NCI-H146 (cell line): ENCODE measurements around the gene NUDT21.
"Not testable (repeated sequence)": the region's sequence is repeated elsewhere in the genome, so short reads cannot be mapped to it uniquely, and the experiment has no call there.

Source experiments
- DNase-seq: peaks from one replicate; lab custom pipeline; 2025; lab: John Stamatoyannopoulos, UW

The NUDT21 gene

DNA sequence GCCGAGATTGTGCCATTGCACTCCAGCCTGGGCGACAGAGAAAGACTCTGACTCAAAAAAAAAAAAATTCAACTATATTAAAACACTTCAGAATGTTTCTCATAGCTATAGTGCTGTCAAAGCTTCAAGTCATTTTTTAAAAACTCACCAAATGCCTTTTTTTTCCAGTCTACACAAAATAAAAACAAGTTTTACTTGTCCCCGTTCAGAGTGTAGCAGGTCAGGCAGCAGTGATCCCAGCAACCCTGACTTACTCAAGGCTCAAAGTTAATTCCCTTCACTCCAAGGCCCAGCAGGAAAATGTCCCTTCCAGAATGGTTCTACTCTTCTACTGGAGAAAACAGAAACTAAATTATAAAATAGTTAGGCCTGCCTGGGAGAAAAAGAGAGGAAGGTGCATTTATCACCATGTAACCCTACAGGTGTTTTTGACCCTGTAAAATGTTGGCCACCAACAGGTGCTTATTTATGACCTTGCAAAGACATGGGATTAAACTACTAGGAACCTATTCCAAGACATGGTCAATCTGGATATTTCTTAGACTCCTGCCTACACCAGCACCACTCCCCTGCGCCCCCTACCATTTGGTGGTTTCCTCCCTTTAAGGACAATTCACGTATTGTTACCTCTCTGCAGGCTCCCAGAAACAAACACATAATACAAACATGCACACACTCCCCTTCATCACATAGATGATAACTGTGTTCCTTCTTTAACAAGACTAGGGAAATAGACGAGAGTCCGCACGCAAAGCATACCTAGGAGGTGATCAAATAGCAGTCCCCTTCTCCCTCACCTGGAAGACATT, 31.2 kb downstream of the NUDT21 start:
- peak; percentile 10 for DNase-seq

DNA sequence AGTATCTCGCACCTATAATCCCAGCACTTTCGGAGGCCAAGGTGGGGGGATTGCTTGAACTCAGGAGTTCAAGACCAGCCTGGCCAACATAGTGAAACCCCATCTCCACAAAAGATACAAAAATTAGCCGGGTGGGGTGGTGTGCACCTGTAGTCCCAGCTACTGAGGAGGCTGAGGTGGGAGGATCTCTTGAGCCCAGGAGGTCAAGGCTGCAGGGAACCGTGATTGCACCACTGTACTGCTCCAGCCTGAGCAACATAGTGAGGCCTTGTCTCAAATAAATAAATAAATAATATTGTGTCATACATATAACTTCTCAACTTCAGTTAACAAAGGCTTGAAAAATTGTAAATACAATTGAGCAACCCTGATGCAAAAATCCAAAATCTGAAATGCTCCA, 34.0 kb downstream of the NUDT21 start:
- no peak for DNase-seq

DNA sequence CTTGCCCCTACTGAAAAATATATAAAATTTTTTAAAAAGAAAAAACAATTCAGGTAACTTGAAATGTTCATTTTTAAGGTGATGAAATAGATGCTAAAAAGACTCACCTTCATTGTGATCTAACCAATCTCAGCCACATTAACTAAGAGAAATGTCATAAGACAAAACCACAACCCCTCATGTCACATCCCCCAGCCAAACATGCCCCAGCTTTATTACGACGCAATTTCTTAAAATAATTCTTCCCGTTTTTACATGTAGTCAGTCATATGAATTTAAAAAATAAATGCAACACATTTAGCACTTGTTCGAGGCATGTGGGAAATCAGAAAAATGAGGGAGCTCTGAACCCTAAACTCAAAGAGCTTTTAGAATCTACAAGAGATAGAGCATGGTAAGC, 35.3 kb downstream of the NUDT21 start:
- no peak for DNase-seq

DNA sequence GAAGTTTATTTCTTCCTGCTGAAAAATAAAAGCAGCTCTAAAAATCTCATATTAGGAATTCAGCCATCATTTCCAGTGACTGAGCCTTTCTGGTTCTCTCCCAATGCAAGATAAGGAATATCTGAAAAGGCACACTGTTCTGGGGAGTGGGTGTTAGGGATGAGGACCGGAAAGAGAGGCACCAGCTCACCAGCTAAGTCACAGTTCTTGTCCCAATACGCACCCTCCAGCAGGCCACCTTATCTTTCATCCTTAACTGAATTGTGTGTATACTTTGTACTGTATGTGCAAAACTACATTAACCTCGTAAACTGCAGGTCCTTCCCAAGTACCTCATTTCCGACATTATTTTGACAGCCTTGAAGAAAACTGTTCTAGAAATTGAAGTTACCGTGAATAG, 36.8 kb downstream of the NUDT21 start:
- DNase-seq: no peak

DNA sequence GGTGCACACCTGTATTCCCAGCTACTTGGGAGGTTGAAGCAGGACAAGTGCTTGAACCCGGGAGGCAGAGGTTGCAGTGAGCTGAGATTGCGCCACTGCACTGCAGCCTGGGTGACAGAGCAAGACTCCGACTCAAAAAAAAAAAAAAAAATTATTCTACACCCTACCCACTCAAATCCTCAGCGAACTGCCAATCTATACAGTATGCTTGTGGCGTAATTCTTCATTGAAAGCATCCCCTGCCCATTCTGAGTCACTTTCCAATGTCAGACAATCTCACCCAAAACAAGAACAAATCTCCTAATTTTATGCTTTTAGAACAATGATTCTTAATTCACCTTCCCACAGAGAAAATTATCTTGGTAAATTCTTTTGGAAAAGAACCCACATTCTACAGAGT, 37.8 kb downstream of the NUDT21 start:
- DNase-seq: no peak

DNA sequence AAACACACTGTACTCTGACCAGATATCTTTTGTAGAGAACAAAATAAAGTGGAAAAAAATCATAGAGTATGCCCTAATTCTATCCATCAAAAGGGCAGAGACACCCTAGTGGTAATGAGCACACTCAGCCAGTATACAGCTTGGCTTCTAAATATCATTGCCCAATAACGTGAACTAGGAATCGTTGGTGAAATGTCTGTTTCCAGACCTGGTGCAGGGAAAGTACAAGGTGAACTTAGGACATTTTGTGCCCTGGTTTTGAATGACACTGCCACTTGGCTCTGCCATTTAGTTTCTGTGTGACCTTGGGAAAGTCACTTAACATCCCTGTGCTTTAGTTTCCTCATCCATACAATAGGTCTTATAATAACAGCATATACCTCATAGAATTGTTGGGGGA, 39.5 kb downstream of the NUDT21 start:
- DNase-seq: no peak

DNA sequence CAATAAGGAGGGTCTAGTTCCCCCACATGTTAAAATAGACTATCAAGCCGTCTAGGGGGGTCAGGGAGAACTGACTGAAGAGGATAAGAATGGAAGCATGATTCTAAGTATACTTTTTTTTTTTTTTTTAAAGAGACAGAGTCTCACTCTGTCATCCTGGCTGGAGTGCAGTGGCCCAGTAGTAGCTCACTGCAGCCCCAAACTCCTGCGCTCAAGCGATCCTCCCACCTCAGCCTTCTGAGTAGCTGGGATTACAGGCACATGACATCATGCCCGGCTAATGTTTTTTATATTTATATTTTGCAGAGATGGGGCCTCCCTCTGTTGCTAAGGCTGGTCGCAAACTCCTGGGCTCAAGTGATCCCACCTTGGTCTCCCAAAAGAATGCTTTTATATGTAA, 40.0 kb downstream of the NUDT21 start:
- no peak for DNase-seq

DNA sequence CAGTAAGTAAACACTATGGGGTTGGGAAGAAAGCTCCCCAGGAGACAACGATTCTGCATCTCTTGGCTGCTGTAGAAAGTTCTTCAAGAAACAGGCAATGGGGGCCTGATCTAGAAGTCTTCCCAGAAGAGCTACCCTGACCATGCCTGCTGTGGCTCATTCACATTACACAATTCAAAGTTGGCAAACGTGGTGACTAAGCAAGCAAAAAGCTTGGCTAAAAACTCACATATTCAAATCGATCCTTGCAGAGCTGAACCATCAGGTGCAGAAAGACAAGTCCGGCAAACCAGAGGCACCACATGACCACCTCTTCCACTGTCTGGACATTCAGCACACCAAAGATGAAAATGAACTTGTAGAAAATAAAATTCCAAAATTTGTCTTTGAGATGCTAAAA, 41.9 kb downstream of the NUDT21 start:
- DNase-seq: no peak

DNA sequence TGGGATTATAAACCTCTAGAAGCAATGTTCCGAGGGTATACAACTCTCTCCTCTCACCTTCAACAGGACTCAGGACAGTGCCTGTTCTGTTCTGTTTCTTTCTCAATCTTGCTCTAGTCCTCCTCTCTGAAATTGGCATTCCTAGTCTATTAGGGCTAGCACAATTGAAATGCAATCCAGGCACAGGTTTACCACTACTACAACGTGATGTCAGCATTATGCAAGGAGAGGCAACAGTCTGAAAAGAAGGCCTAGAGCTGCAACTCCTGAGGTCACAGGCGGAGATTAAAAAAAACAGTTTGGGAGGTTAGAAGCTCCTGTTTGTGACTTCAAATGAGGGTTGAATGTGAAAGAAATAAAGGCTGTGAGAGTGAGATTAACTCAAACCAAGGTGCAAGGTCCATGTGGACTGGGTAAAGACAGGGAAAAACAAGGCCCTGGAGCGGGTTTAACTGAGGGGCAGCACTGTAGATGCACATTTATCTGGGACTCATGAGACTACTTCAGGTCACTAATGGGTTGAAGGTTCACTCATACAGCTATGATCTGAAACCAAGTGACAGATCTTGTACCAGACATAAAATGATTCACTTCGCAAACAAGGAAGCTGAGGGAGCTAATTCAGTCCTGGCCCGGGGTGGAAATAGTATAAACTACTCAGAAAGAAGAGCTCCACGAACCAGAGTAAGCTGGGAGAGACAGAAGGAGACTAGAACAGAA, 42.6 kb downstream of the NUDT21 start:
- no peak for DNase-seq

DNA sequence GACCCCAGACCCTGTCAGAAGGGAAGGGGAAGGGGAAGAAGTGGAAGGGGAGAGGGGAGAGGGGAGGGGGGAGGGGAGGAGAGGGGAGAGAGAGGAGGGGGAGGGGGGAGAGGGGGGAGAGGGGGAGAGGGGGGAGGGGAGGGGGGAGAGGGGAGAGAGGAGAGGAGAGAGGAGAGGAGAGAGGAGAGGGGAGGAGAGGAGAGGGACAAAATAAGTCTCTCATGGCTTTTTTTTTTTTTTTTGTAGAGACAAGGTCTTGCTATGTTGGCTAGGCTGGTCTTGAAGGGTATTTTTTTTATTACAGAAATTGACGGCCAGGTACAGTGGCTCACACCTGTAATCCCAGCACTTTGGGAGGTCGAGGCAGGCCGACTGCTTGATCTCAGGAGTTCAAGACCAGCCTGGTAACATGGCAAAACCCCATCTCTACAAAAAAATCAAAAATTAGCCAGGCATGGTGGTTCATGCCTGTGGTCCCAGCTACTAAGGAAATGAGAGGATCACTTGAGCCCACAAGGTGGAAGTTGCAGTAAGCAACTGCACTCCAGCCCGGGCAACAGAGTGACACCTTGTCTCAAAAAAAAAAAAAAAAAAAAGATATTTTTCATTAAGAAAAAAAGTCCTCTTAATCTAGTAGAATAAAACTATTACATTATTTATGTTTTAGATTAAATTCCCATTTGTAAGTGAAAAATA, 45.0 kb downstream of the NUDT21 start:
- DNase-seq: no peak

DNA sequence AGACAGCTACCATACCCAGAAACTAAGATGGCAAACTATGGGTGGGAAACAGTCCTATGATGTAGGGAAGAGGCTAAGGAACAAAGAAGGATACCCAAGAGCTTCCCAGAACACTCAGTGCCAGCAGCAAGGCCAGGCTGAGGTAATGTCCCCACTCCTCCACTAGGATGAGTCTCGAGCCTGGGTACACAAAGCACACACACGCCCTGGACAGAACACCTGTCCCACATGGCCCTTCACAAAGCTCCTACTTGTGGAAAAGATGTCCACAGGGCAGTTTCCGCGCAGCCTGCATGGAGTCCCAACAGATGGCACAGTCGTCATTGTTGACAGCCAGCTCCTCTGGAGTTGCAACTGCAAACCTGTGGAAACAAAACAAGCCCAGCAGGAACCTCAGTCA, 49.6 kb downstream of the NUDT21 start:
- DNase-seq: peak; percentile 71

DNA sequence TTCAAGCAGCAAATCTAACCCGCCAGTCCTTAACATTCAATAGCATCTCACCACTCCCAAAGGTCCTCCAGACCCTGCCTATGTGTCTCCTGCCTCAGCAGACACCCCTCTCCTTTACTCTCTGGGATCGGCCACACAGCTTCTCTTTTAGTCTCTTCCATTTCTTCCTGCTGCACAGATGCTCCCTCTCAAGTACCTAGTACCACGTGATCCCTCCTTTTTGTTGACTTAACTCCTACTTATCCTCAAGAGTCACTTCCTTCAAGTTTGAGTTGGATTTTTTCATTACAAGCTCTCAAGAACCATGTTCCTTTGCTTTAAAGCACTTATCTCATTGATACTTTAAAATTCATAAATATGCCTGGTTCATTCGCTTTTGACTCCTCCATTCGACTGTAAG, 50.7 kb downstream of the NUDT21 start:
- no peak for DNase-seq

DNA sequence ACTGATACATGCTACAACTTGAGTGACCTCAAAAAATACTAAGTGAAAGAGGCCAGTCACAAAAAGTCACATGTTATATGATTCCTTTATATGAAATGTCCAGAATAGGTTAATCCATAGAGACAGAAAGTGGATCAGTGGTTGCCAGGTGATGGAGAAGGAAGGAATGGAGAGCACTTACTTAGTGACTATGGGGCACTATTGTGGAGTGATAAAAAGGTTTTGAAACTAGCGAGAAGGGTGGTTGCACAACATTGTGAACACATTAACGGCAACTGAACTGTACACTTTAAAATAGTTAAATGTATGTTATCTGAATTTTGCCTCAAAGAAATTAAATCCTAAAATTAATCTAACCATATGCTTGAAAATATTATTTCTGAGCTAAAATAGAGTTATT, 51.6 kb downstream of the NUDT21 start:
- DNase-seq: no peak

DNA sequence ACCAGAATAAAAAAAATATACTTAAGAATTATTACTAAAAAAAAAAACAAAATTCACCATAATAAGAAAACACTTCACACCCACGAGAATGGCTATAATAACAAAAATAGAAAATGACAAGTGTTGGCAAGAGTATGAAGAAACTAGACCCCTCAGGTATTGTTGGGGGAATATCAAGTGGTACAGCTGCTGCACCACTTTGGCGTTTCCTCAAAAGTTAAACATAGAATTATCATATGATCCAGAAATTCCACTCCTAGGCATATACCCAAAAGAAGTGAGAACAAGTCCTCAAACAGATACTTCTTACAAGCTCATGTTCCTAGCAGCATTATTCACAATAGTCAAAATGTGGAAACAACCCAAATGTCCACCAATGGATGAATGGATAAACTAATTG, 52.1 kb downstream of the NUDT21 start:
- no peak for DNase-seq

DNA sequence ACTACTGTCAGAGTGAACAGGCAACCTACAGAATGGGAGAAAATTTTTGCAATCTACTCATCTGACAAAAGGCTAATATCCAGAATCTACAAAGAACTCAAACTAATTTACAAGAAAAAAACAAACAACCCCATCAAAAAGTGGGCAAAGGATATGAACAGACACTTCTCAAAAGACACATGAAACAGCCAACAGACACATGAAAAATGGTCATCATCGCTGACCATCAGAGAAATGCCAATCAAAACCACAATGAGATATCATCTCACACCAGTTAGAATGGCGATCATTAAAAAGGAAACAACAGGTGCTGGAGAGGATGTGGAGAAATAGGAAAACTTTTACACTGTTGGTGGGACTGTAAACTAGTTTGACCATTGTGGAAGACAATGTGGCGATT, 54.4 kb downstream of the NUDT21 start:
- not testable (repeated sequence) for DNase-seq

DNA sequence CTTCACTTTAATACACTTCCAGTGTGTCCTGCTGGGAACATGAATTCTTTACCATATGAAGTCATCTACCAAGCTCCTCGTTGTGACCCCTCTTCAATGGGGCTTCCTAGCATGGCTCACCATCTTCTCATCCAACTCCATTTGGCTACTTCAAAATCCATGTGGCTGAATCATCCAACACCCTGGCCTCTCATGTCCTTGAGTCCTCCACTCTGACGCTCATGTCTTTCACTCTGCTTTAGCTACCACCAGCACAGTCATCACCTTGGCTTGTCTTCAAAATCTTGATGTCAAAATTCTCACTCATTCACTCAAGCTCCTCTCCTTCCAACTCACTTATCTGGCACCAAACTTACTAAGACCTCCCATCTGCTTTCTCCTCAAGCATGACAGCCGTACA, 61.6 kb downstream of the NUDT21 start:
- no peak for DNase-seq

DNA sequence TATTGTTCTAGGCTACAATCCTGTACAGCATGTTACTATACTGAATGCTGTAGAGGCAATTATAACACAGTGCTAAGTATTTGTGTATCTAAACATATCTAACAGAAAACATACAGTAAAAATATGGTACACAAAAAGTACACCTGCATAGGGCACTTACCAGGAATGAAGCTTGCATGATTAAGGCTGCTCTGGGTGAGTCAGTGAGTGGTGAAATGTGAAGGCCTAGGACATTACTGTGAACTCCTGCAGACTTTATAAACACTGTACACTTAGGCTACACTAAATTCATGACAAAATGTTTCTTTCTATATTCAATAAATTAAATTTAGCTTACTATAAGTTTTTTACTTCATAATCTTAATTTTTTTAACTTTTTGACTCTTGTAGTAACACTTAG, 62.9 kb downstream of the NUDT21 start:
- DNase-seq: no peak

DNA sequence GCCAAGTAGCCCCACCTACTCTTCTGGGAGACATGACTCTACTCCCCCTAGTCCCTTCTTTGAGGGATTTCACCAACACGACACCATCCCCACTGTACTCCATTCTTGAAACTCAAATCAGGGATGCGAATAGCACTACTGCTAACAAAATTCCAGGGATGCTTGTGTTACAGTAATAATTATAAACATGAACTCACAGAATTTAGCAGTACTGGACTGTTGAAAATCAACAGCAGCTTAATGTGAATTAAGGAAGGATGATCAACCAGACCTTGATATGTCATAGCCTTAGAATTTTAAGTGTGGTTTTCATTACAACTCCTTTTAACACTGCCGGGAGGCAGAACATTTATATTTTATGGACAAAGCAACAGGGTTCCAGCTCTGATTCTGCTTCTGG, 63.7 kb downstream of the NUDT21 start:
- no peak for DNase-seq

DNA sequence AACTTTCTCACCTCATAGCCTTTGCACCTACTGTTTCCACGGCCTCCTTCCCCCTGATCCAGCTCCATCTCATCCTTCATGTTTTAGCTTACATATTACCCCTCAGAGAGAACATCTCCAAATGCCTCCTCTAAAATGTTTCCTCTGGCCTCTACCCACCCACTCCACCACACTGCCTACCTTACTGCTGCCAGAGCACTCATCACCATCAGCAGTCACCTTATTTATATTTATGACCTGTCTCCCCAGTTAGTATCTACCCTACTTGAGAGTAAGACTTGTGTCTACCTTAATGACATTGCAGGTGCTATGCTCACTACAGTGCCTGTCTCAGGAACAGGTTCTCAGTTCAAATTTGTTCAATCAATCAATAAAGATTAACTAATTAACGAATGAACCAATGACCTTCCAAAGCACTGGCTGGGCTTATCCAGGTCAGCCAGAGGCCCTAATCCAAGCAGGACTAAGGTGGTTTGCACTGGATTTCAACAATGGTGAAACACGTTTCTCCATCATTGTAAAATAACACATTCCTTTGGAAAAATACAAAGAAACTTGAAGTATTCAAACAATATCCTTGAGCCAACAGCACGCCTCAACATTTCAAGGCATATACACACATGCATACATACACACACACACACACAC, 66.9 kb downstream of the NUDT21 start:
- no peak for DNase-seq

DNA sequence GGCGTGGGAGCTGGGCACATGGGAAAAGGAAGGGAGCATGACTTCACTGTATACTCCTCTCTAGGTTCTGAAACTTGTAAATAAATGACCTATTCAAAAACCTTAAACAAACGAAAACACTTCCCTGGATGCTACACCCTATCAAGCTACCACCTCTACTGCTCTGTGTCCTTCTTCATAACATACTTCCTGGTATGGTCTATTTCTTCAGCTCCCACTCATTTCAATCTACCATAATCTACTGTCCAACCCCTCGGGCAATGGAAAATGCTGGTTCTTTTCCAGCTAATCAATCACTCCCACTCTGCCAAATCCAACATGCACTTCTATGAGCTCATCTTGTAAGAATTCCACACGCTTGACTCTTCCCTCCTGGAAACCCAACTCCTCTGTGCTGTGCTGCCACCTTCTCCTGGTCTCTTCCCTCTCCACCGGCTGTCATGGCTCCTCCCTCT, 68.2 kb downstream of the NUDT21 start:
- DNase-seq: no peak

DNA sequence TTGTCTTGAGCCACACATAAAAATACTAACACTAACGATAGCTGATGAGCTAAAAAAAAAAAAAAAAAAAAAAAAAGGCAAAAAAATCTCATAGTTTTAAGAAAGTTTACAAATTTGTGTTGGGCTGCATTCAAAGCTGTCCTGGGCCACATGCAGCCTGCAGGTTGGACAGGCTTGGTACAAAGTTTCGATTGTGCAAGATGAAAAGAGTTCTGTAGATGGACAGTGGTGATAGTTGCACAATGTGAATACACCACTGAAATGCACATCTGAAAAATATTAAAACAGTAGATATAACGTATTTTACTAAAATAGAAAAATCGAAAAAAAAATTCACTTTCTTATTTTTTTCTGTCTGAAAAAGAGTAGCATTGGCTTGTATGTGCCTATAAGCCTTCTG, 68.7 kb downstream of the NUDT21 start:
- DNase-seq: no peak

DNA sequence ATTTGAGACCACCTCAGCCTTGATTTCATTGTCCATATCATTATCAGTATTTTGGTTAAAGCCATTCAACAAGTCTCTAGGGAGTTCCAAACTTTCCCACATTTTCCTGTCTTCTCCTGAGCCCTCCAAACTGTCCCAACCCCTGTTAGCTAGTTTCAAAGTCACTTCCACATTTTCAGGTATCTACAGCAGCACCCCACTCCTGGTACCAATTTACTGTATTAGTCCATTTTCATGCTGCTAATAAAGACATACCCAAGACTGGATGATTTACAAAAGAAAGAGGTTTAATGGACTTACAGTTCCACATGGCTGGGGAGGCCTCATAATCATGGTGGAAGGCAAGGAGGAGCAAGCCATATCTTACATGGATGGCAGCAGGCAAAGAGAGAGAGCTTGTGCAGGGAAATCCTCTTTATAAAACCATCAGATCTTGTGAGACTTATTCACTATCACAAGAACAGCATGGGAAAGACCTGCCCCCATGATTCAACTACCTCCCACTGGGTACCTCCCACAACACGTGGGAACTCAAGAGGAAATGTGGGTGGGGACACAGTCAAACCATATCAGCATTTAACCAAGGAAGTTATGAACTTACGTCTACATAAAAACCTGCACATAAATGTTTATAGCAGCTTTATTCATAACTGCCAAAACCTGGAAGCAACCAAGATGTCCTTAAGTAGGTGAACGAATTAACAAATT, 70.2 kb downstream of the NUDT21 start:
- not testable (repeated sequence) for DNase-seq
